Activated CD4-positive, alpha-beta T cell treated with anti-CD3 and anti-CD28 coated beads, Interleukin-2, Interleukin-6, amounts not matched to agents 100 ng/mL and 50 ng/mL, durations not matched to agents 16 hours and 8 hours (primary cell): ENCODE data around the gene ACAP2.
"Not testable (repeated sequence)": the region's sequence is repeated elsewhere in the genome, so short reads cannot be mapped to it uniquely, and the experiment has no call there.

Experiments
- DNase-seq: peaks from one replicate; pipeline ENCODE4 v3.0.0-alpha.2; 2020

Gene ACAP2

GRCh38 chr3:195442573-195443390, at the start of gene ACAP2:
Gene ACAP2 (minus strand): TSS chr3:195443020. CDS start chr3:195442847, 173 bp downstream.
- peak; percentile 100 for DNase-seq

GRCh38 chr3:195475614-195476013, 32.8 kb upstream of the ACAP2 start:
- DNase-seq = no peak

GRCh38 chr3:195475116-195475515, 32.3 kb upstream of the ACAP2 start:
- DNase-seq = not testable (repeated sequence)

GRCh38 chr3:195468841-195469240, 26.0 kb upstream of the ACAP2 start:
- DNase-seq = no peak

- DNase-seq = no peak
Measured at GRCh38 chr3:195468391-195468776, 25.6 kb upstream of the ACAP2 start.

- peak; percentile 55 for DNase-seq
Measured at GRCh38 chr3:195467641-195468390, 25.0 kb upstream of the ACAP2 start.

GRCh38 chr3:195466251-195466650, 23.4 kb upstream of the ACAP2 start:
- no peak for DNase-seq

- not testable (repeated sequence) for DNase-seq
Measured at GRCh38 chr3:195462922-195463321, 20.1 kb upstream of the ACAP2 start.

- DNase-seq = no peak
Measured at GRCh38 chr3:195462308-195462610, 19.4 kb upstream of the ACAP2 start.

- no peak for DNase-seq
Measured at GRCh38 chr3:195461594-195462307, 18.9 kb upstream of the ACAP2 start.

GRCh38 chr3:195460091-195460713, 17.4 kb upstream of the ACAP2 start:
- DNase-seq = no peak

- DNase-seq = peak; percentile 27
Measured at GRCh38 chr3:195458316-195458717, 15.5 kb upstream of the ACAP2 start.

GRCh38 chr3:195455789-195456188, 13.0 kb upstream of the ACAP2 start:
- DNase-seq = no peak

GRCh38 chr3:195453236-195453635, 10.4 kb upstream of the ACAP2 start:
- no peak for DNase-seq

- DNase-seq = no peak
Measured at GRCh38 chr3:195451373-195452015, 8.7 kb upstream of the ACAP2 start.

GRCh38 chr3:195450731-195451229, 8.0 kb upstream of the ACAP2 start:
- no peak for DNase-seq

GRCh38 chr3:195448205-195448875, 5.5 kb upstream of the ACAP2 start:
- no peak for DNase-seq

GRCh38 chr3:195447201-195447600, 4.4 kb upstream of the ACAP2 start:
- DNase-seq = no peak

- DNase-seq = no peak
Measured at GRCh38 chr3:195446359-195446758, 3.5 kb upstream of the ACAP2 start.

GRCh38 chr3:195445885-195446284, 3.1 kb upstream of the ACAP2 start:
- DNase-seq = no peak

GRCh38 chr3:195443391-195443989, 670 bp upstream of the ACAP2 start:
- DNase-seq = peak; percentile 2
